HG02759 (cell line): ENCODE data around the gene PRSS12.
A peak's percentile ranks its signal among the peaks of the same experiment; 100 is the strongest.
"Not testable (repeated sequence)": the region's sequence is repeated elsewhere in the genome, so short reads cannot be mapped to it uniquely, and the experiment has no call there.

ENCODE experiments used
- ATAC-seq: cut with Tn5 transposase; IDR thresholded peaks from one replicate; pipeline ENCODE4 v1.9.1; 2021; ENCODE audit warnings: mild to moderate bottlenecking, moderate library complexity; ENCODE audit not compliant: unreplicated experiment

Gene PRSS12

GRCh38 chr4:118352843-118353533, at the start of gene PRSS12:
PRSS12 (minus strand) TSS chr4:118353003; CDS start chr4:118352720, 283 bp downstream.
- ATAC-seq = peak; percentile 99

GRCh38 chr4:118400356-118400755, 47.6 kb upstream of the PRSS12 start:
- ATAC-seq = no peak

- ATAC-seq = not testable (repeated sequence)
Observed at GRCh38 chr4:118399883-118400282, 47.1 kb upstream of the PRSS12 start.

- peak; percentile 87 for ATAC-seq
Observed at GRCh38 chr4:118398226-118399090, 45.7 kb upstream of the PRSS12 start.

- ATAC-seq = no peak
Observed at GRCh38 chr4:118397623-118397979, 44.8 kb upstream of the PRSS12 start.

- ATAC-seq = no peak
Observed at GRCh38 chr4:118396881-118397622, 44.2 kb upstream of the PRSS12 start.

GRCh38 chr4:118395057-118395644, 42.3 kb upstream of the PRSS12 start:
- ATAC-seq = no peak

GRCh38 chr4:118392509-118392908, 39.7 kb upstream of the PRSS12 start:
- ATAC-seq = not testable (repeated sequence)

- no peak for ATAC-seq
Observed at GRCh38 chr4:118390121-118390520, 37.3 kb upstream of the PRSS12 start.

- no peak for ATAC-seq
Observed at GRCh38 chr4:118389721-118390120, 36.9 kb upstream of the PRSS12 start.

GRCh38 chr4:118388606-118389005, 35.8 kb upstream of the PRSS12 start:
- ATAC-seq = no peak

GRCh38 chr4:118381902-118382301, 29.1 kb upstream of the PRSS12 start:
- no peak for ATAC-seq

- ATAC-seq = no peak
Observed at GRCh38 chr4:118373614-118374255, 20.9 kb upstream of the PRSS12 start.

- ATAC-seq = no peak
Observed at GRCh38 chr4:118372251-118372650, 19.4 kb upstream of the PRSS12 start.

GRCh38 chr4:118369231-118369630, 16.4 kb upstream of the PRSS12 start:
- ATAC-seq = no peak

- no peak for ATAC-seq
Observed at GRCh38 chr4:118367872-118368271, 15.1 kb upstream of the PRSS12 start.

GRCh38 chr4:118367361-118367760, 14.6 kb upstream of the PRSS12 start:
- no peak for ATAC-seq

GRCh38 chr4:118363166-118363565, 10.4 kb upstream of the PRSS12 start:
- ATAC-seq = no peak

GRCh38 chr4:118361192-118361591, 8.4 kb upstream of the PRSS12 start:
- ATAC-seq = no peak

- no peak for ATAC-seq
Observed at GRCh38 chr4:118360106-118360505, 7.3 kb upstream of the PRSS12 start.

GRCh38 chr4:118357601-118358000, 4.8 kb upstream of the PRSS12 start:
- no peak for ATAC-seq
